HG03066 (cell line): ENCODE results near the gene PPAN.

Source experiments
- ATAC-seq: cut with Tn5 transposase; IDR thresholded peaks from one replicate; pipeline ENCODE4 v1.9.1; 2021; ENCODE audit warnings: low read depth; ENCODE audit not compliant: unreplicated experiment

Gene PPAN

DNA sequence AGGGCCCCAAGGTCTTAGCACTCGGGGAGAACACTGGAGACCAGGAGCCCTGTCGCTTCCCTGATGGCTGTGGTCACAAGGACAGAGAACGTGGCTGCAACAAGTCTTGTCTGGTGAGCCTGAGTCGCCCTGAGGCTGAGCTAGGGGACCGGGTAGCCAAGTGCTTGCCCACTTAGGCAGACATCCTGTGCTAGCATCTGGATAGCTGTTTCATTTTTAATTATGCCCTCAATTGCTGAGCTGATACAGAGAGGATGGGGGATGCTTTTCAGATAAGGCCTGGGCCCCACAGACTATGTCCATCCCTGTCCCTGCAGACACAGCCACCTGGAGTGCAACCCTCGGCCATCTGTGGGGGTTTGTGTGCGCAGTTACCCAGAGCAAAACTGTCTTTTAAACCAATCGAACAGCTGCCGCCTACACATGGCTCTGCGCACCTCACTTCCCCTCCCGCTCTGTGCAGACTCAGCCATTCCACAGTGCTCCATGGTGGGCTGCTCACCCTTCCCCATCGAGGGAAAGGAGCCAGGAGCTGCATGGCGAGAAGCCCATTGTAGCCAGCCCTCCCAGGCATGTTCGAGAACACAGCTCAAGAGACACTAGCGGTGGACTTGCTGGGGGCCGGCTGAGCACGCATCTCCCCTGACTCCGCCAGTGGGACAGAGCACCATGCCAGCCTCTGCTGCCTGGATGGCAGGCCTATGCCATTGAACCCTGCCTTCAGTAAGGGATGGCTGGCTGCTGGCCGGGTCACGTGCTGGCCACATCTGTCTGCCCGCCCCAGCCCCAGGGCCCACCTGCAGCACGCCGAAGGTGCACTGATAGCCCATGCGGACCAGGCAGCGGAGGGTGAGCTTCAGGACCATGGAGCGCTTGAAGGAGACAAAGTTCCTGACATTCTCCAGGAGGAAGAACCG is 33.0 kb downstream of the PPAN start:
- ATAC-seq, result no peak

DNA sequence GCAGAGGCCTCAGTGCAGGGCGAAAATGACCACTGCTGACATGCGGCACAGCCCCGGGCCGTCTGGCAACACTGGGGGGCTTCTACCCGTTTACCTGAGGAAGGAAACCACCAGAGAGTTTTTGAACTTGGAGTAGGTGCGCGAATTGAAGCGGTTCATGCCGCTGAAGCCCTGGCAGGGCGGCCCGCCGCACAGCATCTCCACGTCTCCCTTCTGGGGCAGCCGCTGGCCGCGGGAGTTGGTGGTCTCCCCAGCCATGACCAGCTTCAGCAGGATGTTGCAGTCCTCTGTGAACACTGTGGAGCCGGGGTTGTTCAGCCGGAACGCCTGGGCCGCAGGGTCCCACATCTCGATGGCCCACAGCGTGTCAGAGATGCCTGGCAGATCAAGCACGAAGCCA is 33.8 kb downstream of the PPAN start:
- no peak for ATAC-seq

DNA sequence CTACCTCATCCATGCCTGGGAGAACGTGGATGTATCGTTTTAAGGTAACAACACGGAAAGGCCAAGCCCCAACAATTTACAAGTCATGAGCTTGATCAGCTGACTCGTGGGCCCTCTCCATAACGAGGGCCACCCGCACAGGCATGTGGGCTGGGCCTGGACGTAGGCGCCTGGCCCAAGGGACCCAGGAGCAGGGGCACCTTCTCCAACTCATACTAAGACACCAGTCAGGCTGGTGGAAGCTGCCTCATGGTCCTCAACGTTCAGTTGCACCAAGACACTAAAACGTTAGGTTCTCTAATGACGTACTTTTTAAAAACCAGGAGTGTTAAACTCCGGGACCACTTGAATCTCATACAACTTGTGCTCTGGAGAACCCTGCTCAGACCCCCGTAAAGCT is 35.3 kb downstream of the PPAN start:
- ATAC-seq, result no peak

DNA sequence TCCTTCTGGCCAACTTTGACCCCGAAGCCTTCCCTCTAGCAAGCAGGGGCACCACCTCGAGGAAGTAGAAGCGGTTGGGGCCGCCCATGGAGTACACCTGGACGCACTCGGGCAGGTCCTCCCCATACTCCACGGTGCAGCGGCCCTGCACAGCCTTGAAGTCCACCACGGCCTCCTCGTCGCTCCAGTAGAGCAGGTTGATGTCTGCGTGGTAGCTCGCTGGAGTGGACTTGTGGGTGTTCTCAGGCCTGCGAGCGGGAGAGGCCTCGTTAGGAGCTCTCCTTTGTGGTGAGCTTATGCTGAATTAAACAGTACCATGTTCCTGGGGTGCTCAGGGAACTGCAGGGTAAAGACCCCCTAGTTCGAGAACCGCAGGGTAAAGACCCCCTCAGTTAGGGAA is 35.8 kb downstream of the PPAN start:
- ATAC-seq, result no peak

DNA sequence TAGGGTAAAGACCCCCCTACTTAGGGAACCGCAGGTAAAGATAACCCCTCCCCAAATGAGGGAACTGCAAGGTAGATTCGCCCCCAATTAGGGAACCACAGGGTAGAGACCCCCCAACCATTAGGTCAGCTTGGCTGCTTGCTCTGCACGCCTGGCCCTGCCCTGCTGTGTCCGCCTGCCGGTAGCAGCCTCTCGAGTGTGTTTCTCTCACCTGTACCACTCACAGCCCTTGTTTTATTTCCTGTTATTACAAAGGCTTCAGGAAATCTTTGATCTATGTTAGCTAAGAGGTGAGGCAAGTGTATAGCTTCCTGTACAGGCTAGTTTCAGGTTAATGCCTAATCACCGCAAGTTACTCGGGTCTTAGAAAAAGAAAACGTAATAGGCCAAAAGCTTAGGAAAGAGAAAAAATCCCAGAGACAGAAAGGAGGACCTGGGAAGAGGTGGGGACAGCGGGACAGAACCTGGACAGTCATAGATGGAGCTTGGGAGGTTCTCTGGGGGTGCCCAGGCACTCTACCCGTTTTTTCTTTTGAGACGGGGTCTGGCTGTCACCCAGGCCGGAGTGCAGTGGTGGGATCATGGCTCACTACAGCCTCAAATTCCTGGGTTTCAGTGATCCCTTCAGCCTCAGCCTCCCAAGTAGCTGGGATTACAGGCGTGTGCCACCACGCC is 36.7 kb downstream of the PPAN start:
- no peak for ATAC-seq

DNA sequence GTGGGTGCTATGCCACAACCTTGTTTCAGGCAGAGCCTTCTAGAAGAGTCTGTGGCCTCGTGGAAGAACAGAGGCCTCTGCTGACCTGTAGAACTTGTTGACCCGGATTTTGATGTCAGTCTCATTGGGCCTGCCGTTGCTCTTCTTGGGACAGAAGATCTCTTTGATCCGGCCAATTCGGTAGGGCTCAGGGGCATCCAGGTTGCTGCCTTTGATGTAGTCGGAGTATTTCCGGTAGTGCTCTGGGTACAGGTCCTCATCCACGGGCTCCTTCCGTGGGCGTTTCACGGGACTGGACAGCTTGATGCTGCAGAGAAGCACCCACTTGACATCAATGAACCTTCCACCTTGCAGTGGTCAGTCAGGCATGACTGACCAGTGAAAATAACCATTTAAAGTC is 37.5 kb downstream of the PPAN start:
- no peak for ATAC-seq

DNA sequence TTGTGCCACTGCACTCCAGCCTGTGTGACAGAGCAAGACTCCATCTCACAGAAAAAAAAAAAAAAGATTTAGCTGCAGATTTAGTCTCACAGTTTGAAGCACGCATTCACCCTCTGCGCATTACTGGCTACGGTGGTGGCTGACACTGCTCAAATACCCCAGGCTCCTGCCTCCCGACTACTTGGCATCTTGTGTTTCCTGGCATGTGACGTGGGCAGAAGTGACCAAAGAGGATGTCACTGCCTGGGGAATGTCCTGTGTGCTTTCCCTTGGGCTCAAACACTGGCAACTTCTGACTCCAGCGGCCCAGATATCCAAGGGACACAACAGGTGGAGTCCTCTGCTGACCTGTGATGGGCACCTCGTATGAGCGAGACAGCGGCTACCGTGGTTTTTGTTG is 38.2 kb downstream of the PPAN start:
- ATAC-seq, result no peak

DNA sequence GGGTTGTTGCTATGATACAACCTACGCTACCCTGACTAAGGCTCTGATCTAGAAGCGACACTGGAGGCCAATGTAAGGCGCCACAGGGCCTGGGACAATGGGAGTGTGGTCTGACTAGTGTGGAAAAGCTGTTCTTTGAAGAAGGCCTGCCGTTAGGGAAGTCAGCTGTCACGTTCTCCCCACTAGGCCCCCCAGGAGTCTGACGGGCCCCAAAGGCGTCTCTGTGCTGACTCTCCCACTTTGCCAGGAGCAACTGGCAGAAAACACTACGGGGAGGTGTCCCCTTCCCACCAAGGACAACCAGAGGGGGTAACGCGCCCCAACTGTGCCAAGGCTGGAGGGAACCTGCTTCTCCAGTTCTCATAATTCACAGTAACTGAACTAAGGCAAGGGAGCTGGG is 38.9 kb downstream of the PPAN start:
- ATAC-seq, result no peak

DNA sequence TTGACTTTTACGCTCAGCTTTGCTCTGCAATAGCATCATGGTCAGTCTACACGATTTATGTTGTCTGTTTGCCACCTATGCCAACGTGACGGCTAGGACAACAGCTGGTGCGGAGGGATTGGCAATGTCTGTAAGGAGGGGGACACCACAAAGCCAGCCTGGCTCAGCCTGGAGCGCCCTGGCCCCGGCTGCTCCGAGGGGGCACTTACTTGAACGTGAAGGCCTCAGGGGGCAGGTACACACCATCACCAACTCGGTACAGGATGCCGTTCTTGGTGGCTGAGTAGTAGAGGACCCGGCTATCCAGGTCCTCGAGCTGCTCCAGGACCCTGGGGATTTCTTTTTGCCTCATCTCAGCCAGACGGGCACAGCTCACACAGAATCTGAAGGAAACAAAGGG is 40.0 kb downstream of the PPAN start:
- ATAC-seq, result no peak

DNA sequence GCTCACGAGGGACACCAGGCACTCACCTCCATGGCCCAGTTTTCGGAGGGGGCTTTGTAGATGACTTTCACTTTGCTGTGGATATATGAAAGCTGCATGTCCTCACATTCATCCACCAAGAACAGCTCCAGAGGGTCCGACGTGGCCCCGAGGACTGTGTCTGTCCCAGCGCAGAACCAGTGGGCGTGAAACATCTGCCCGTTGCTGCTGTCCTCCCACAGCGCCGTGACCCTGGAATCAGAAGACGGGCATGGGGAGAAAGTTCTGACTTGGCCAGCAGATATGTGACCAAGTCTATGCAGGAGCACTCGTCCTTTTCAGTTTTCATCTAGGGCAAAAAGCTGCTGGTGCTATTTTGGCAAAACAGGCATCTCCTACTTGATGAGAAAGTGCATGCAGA is 43.3 kb downstream of the PPAN start:
- no peak for ATAC-seq

DNA sequence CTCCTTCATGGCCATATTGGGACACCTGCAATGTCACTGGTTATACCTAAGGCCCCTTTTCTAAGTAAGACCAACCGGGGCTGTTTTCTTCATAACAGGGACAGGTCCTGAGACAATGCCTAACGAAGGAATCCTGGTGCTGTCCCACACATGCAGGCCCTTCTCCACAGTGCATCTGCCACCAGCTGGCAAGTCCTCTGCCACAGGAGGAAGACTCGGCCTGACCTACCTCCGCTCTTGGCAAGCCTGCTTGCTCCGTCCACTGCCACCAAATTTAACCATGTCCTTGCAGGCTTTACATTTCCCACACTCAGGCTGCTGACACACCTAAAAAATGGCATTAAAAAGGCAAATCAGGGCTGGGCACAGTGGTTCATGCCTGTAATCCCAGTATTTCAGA is 45.4 kb downstream of the PPAN start:
- no peak for ATAC-seq

DNA sequence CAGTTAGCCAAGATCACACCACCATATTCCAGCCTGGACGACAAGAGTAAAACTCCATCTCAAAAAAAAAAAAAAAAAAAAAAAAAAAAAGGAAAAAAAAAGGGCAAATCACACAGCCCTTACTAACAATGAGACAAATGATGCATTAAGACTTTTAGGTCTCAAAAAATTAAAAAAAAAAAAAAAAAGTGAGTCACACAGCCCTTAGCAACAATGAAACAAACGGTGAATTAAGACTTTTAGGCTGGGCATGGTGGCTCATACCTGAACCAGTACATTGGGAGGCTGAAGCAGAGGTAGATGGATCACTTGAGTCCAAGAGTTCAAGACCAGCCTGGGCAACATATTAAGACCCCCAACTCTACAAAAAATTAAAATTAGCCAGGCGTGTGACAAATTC is 45.9 kb downstream of the PPAN start:
- no peak for ATAC-seq

DNA sequence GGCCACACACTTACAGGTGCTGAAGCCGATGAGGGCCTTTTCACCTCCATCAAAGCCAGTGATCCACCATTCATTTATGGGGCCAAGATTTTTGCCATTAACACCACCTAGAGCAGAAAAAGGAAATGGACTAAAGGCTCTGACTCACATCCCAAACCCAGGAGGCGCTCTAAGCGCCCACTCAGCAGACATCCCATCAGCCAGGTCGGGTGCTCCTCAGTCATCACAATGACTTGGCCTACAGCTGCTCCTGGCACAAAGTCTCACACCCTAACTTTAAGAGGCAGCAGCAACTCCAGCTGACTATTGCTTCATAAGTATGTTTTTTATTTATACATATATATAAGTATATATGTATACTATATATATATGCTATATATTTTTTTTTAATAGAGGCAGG is 49.7 kb downstream of the PPAN start:
- no peak for ATAC-seq

DNA sequence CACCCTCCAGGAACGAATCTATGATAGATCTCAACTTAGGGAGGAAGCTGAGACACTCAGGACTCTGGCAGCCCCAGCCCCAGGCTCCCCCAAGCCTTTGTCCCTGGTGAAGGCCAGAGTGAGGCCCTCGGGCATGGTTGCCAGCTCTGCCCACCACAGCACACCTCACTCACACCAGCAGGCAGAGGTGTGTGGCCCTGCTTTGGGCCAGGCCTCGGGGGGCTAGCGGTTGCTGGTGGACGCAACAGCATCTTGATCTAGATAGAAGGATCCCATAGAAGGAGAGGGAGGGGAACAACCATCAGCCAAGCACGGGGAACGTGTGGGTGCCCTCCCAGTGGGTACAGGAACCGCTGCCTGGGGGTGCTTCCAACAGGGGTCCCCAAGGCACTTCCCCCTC is 51.9 kb downstream of the PPAN start:
- ATAC-seq, result no peak

DNA sequence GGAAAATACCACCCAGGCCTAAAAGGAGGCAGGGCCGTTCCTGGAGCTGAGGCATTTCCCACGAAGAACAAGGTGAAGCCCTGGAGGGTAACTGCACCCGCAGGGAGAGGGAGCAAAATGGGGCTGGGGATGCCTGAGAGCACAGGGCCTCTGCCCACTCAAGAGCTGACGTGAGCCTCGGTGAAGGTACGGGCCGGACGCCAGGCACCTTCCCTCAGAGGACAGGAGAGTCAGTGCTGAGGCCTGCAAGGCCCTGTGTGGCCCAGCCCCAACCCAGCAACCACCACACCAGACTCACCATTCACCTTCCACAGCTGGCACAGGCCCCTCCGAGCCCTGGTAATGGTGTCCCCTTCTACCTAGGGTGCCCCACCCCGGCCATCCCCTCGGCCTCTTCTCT is 52.3 kb downstream of the PPAN start:
- ATAC-seq, result no peak

DNA sequence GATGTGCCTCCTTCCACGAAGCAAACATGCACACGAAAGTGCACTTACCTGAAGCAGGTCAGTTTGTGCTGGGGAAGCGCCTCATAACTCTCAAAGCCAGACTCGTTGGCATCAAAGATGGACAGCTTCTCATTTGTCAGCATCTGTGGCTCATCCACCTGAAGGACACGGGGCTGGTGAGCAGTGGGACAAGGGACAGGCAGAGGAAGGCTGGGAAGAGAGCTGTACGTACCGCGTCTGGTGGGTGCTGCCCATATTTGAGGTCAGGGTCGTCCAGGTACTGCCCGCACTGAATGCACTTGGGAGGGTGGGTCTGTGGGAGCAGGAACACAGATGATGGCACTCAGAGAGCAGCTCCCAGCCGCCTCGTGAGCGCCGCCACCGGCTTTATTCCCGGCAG is 53.4 kb downstream of the PPAN start:
- ATAC-seq, result no peak
